ENCODE results near the gene DPY30. TPM values are rescaled to one million over a fixed set of nuclear protein-coding genes. Genes with fewer than 3 reads are reported as not detected.
"Not testable (repeated sequence)": the region's sequence is repeated elsewhere in the genome, so short reads cannot be mapped to it uniquely, and the experiment has no call there.

The DPY30 gene
- total RNA-seq, 1 donor from 2014 or later, result 42.6 TPM

GRCh38 chr2:32010670-32011484 is 28.7 kb downstream of the DPY30 start, which contains the start of gene MEMO1:
Gene MEMO1 (minus strand): TSS chr2:32011008. CDS start chr2:32010247, 761 bp downstream.
- intact Hi-C loops (cut with micrococcal nuclease), result no loop called here
- ATAC-seq, result peak; percentile 90
- peak; percentile 95 for DNase-seq

- DNase-seq (peak; percentile 79), ATAC-seq (peak; percentile 87)
- intact Hi-C loops (cut with micrococcal nuclease), result not testable (repeated sequence)
Observed at GRCh38 chr2:32010280-32010669, 29.3 kb downstream of the DPY30 start.

GRCh38 chr2:32009516-32010256 is 29.9 kb downstream of the DPY30 start:
- ATAC-seq, result no peak
- intact Hi-C loops (cut with micrococcal nuclease), result no loop called here
- DNase-seq, result peak; percentile 55

- ATAC-seq, result no peak
Observed at GRCh38 chr2:32008805-32009515, 30.6 kb downstream of the DPY30 start.

DNA sequence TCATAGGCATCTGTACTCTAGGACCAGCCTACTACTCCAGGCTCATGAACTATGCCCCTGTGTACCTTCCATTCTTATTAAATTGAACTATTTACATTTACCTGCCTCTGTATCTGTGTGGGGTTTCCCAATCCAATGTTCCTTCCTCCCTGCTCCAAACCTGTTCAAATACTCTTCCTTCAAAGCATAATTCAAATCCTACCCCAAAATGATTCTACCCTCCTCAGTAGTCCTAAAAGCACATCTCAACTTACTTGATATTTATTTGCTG is 32.5 kb downstream of the DPY30 start:
- ATAC-seq, result no peak
- intact Hi-C loops (cut with micrococcal nuclease), result no loop called here
- DNase-seq, result no peak

More at GRCh38 chr2:32008805-32009515, 30.6 kb downstream of the DPY30 start:
- intact Hi-C loops (cut with micrococcal nuclease), result no loop called here
- DNase-seq, result no peak

- DNase-seq (no peak), ATAC-seq (no peak)
- intact Hi-C loops (cut with micrococcal nuclease), result no loop called here
Observed at GRCh38 chr2:32005371-32005976, 34.1 kb downstream of the DPY30 start.

- ATAC-seq (no peak), DNase-seq (no peak)
- intact Hi-C loops (cut with micrococcal nuclease), result no loop called here
Observed at GRCh38 chr2:32003791-32004190, 35.8 kb downstream of the DPY30 start.

DNA sequence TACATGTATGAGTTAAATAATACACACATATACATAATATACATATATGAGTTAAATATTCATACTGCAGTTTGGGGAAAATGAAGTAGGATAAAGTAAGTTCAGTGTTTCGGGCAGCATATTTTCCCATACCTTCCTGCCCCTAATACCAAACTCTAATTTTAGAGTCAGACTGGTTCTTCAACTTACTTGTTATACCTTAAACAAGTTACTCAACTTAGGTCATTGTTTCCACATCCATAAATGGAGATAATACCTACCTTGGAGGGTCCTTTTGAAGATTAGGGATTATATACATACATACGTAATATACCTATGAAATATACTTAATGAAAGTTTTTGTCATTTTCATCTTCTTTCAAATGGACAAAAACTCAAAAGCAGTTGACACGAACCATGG is 37.2 kb downstream of the DPY30 start:
- ATAC-seq (no peak), DNase-seq (no peak)
- intact Hi-C loops (cut with micrococcal nuclease), result no loop called here

- no peak for ATAC-seq
- intact Hi-C loops (cut with micrococcal nuclease), result no loop called here
- no peak for DNase-seq
Observed at GRCh38 chr2:31999438-31999837, 40.2 kb downstream of the DPY30 start.

- ATAC-seq (no peak), DNase-seq (no peak)
- intact Hi-C loops (cut with micrococcal nuclease), result no loop called here
Observed at GRCh38 chr2:31998731-31999383, 40.7 kb downstream of the DPY30 start.

DNA sequence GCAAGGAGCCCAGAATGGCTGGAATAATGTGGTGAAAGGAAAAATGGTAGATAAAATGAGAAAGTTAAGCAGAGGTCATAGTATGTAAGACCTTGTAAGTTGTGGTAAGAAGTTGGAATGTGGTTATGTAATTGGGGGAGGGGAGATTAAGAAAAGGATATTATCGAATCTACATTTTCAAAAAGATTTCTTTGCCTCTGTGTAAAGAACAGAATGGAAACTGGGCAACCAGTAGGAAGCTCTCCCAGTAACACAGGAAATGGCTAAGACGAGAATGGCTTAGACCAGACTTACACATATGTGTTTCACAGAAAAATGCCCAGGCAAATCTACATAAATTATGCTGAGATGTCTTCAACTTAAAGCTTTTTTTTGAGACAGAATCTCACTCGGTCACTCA is 42.0 kb downstream of the DPY30 start:
- ATAC-seq (no peak), DNase-seq (no peak)
- intact Hi-C loops (cut with micrococcal nuclease), result no loop called here

DNA sequence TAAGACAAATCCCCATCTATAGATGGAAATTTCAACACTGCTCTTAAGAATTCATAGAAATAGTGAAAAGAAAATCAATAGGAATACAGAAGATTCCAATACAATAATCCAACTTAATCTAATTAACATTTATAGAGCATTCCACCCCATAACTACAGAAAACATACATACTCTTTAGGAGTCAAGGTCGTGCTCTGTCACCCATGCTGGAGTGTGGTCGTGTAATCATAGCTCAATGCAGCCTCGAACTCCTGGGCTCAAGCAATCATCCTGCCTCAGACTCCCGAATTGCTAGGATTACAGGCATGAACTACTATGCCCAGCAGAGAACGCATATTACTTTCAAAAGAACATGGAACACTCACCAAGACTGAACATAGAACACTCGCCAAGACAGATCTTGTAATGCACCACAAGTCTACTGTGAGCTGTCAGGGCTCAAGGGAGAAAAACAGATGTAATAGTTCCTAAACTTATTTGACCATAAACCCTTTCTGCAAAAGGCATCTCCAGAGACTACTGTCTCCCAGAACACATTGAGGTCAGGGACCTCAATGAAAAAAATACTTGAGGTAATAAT is 42.9 kb downstream of the DPY30 start:
- DNase-seq (no peak), ATAC-seq (no peak)
- intact Hi-C loops (cut with micrococcal nuclease), result no loop called here

- intact Hi-C loops (cut with micrococcal nuclease), result no loop called here
- ATAC-seq (no peak), DNase-seq (no peak)
Observed at GRCh38 chr2:31992934-31993333, 46.7 kb downstream of the DPY30 start.

- intact Hi-C loops (cut with micrococcal nuclease), result no loop called here
- no peak for DNase-seq
Observed at GRCh38 chr2:31992025-31992579, 47.5 kb downstream of the DPY30 start.

DNA sequence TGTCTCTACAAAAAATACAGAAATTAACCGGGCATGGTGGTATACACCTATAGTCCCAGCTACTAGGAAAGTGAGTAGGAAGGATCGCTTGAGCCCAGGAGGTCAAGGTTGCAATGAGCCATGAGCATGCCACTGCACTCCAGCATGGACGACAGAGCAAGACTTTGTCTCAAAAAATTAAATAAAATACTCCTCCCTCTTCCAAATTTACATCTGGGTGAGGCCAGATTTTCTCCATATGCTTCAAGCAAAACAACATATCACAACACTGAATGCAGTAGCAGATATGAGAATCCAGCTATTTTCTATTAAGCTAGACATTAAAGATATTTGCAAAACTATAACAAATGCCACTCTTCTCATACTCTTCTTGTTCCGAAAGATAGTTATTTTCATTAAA is 49.7 kb downstream of the DPY30 start:
- no peak for ATAC-seq
- DNase-seq, result no peak
- intact Hi-C loops (cut with micrococcal nuclease), result no loop called here

More at GRCh38 chr2:31992025-31992579, 47.5 kb downstream of the DPY30 start:
- no peak for ATAC-seq

DNA sequence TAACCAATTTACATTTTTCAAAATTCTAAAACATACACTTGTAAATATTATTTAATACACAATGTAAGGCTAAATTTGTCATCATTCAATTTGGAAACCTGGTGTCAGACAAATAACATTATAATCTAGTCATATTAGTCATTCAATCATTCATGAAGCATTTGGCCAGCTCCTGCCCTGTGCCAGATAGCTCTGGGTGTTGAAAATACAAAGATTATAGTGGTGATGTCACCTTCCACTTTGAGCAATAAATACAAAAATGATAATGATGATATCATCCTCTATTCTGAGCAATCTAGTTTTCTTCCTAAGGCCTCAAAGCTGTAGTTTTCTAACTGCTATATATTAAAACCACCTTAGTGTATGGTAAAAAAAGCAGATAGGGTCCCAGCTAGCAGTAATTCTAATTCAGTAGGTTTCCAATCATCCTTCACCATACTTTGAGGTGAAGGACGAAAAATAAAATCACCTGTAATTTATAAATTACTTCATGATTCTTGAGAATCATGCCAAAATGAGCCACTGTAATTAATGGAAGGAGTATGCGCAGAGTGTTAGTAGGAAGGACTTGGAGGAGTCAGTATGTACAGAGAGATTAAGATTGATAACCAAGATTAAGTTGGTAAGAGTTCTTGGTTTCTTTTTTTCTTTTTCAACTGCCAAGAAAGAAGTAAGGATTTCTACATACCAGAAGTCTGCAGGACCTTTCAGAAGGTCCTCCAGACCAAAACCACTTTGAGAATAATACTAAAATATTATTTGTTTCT is 52.0 kb downstream of the DPY30 start:
- ATAC-seq (peak; percentile 85), DNase-seq (no peak)
- intact Hi-C loops (cut with micrococcal nuclease), result no loop called here

- intact Hi-C loops (cut with micrococcal nuclease), result no loop called here
- peak; percentile 17 for ATAC-seq
- no peak for DNase-seq
Observed at GRCh38 chr2:31986906-31987305, 52.7 kb downstream of the DPY30 start.

Data from left ventricle myocardium superior (tissue), 1 donor.